Measurements from ENCODE around the gene DNAJB13.

DNA sequence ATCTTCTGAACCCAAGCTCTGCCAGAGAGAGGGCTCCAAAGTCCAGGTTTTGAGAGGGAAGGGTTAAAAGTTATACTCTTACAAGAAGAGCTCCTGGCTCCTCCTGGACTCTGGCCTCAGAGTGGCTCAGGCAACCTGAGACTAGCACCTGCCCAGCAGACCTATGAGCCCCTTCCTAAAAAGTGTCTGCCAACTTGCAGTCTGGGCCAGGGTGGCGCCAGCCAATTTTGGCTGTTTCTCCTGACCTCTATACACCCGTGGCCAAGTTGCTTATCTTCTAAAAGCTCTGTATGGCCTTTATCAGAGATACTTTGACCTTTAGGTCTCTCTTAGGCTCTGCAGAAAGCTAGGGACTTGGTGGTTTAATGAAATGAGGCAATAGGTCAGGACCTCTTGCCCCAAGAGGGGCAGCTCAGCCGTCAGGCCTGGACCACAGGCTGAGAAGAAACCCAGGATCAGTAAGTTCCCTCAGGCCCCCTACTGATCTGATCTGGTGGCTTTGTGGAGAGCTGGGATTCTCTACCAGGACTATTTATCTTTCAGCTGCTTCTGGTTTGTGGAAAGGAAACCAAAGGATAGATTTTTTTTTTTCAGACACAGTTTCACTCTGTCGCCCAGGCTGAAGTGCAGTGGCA lies 68.4 kb downstream of the DNAJB13 start:
- TF ChIP-seq EZH2 (IDR thresholded peaks at IDR 0.05; ENCODE audit: insufficient read depth, poor library complexity, severe bottlenecking) (no peak), EZH2phosphoT487 (IDR thresholded peaks at IDR 0.05; ENCODE audit: insufficient read depth, low read depth) (no peak)

Data from GM23248 (cell line).